Gastroesophageal sphincter (tissue), 4 donors: ENCODE results near the gene FMO2. TPM values are rescaled to one million over a fixed set of nuclear protein-coding genes. Genes with fewer than 3 reads are reported as not detected.

ENCODE experiments used
- ATAC-seq: fragments of 150-250 bp; one replicate; pipeline ENCODE4 v1.9.1; 2016; ENCODE audit warnings: mild to moderate bottlenecking, moderate library complexity
- H3K27ac ChIP-seq, 4 donors: fragments of 200-600 bp; sonication (generic) in 3 of 4; 1 replicate in 3 of 4; 2 replicates in 1 of 4; pipeline ENCODE4 v1.5.1; 2016 to 2019
- H3K27me3 ChIP-seq: fragments of 200-600 bp; sonication (generic); one replicate; pipeline ENCODE4 v1.5.1; 2019
- H3K36me3 ChIP-seq, 2 donors: fragments of 200-600 bp; sonication (generic); one replicate each; pipeline ENCODE4 v1.5.1; 2019; ENCODE audit warnings: control low read depth in 1 of 2
- H3K4me1 ChIP-seq, 3 donors: fragments of 200-600 bp; sonication (generic); 1 replicate in 2 of 3; 2 replicates in 1 of 3; pipeline ENCODE4 v1.5.1; 2016 to 2019; ENCODE audit warnings: control low read depth in 2 of 3
- H3K4me3 ChIP-seq, 2 donors: fragments of 200-600 bp; sonication (generic); one replicate each; pipeline ENCODE4 v1.5.1; 2019; ENCODE audit warnings: mild to moderate bottlenecking in 1 of 2, moderate library complexity in 1 of 2
- H3K9me3 ChIP-seq, 3 donors: fragments of 200-600 bp; sonication (generic); one replicate each; pipeline ENCODE4 v1.5.1; 2017 to 2019; ENCODE audit warnings: control low read depth in 2 of 3
- EP300 ChIP-seq: sonication (generic); formaldehyde crosslinking; IDR thresholded peaks from one replicate; pipeline ENCODE4 v1.6.1; 2017; ENCODE audit warnings: antibody characterized with exemption, mild to moderate bottlenecking
- POLR2A ChIP-seq, 2 donors: fragments of 450-650 bp; IDR thresholded peaks; one replicate each; pipeline ENCODE4 v1.6.1; 2017; ENCODE audit warnings: antibody characterized with exemption in 2 of 2, mild to moderate bottlenecking in 2 of 2, moderate library complexity in 1 of 2
- POLR2AphosphoS5 ChIP-seq: sonication (generic); formaldehyde crosslinking; IDR thresholded peaks from one replicate; pipeline ENCODE4 v1.6.1; 2017; ENCODE audit warnings: antibody characterized with exemption
- WGBS, 2 donors: methylation state at CpG; one replicate each; pipeline ENCODE4 v1.1.5; 2018; ENCODE audit warnings: low coverage in 1 of 2; 5-methylcytosine and 5-hydroxymethylcytosine counted together
- total RNA-seq, 4 donors: library from RNA; depleted of rRNA; stranded (reverse); fragments of >200 nt; gene quantifications; one replicate each; pipeline ENCODE4 v1.1.0, GENCODE V29; 2016
- TF ChIP-seq, protein P1 (sequence below), 4 experiments: fragments of 200-600 bp in 2 of 4; fragments of 450-650 bp in 2 of 4; sonication (generic) in 1 of 4; IDR thresholded peaks; one replicate each; pipeline ENCODE4 v1.5.1; 2017 to 2019; ENCODE audit warnings: antibody characterized with exemption in 4 of 4, mild to moderate bottlenecking in 2 of 4, moderate library complexity in 2 of 4

Gene FMO2
- total RNA-seq, 4 donors from 2014 or later: 33.9 to 74.1 (median 35.9) TPM

DNA sequence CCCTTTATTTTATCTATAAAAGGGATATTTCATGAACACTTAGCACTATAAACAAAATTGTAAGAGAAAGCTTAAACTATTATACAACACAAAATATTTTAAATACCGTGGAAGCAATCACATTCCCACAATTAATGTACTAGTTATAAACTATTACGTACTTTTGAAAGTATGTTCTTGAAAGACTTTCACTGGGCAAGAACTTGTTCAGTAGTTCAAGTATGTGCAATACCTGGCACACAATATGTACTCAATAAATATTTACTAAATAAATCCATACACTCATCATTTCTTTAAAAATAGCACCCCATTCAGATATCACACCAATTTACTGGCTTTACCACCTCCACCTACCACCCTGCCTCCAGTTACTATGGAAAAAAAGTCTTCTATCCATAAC, 12.6 kb upstream of the FMO2 start:
- no peak for ATAC-seq
- H3K9me3 ChIP-seq: no peaks in the 10 kb centered on the region
- no peak for TF ChIP-seq EP300
- TF ChIP-seq POLR2AphosphoS5: no peak
- TF ChIP-seq POLR2A (IDR thresholded peaks at IDR 0.05): no peak
- TF ChIP-seq, protein P1, sequence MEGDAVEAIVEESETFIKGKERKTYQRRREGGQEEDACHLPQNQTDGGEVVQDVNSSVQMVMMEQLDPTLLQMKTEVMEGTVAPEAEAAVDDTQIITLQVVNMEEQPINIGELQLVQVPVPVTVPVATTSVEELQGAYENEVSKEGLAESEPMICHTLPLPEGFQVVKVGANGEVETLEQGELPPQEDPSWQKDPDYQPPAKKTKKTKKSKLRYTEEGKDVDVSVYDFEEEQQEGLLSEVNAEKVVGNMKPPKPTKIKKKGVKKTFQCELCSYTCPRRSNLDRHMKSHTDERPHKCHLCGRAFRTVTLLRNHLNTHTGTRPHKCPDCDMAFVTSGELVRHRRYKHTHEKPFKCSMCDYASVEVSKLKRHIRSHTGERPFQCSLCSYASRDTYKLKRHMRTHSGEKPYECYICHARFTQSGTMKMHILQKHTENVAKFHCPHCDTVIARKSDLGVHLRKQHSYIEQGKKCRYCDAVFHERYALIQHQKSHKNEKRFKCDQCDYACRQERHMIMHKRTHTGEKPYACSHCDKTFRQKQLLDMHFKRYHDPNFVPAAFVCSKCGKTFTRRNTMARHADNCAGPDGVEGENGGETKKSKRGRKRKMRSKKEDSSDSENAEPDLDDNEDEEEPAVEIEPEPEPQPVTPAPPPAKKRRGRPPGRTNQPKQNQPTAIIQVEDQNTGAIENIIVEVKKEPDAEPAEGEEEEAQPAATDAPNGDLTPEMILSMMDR (IDR thresholded peaks at IDR 0.05): no peak
- no peaks in the 10 kb centered on the region for H3K36me3 ChIP-seq
- 67 to 76% methylated on average over 2 of the region's 2 CpGs for WGBS, 2 donors
- no peak overlapping the region for H3K27ac ChIP-seq
- H3K4me3 ChIP-seq: no peak overlapping the region
- H3K27me3 ChIP-seq: no peaks in the 10 kb centered on the region
- no peaks in the 10 kb centered on the region for H3K4me1 ChIP-seq

- Histone ChIP-seq H3K27me3 (no peaks in the 10 kb centered on the region), H3K4me1 (no peaks in the 10 kb centered on the region), H3K27ac (no peak overlapping the region), H3K36me3 (no peaks in the 10 kb centered on the region), H3K9me3 (no peaks in the 10 kb centered on the region), H3K4me3 (no peak overlapping the region)
- TF ChIP-seq POLR2AphosphoS5 (no peak), POLR2A (IDR thresholded peaks at IDR 0.05) (no peak), EP300 (no peak)
- TF ChIP-seq, protein P1 (IDR thresholded peaks at IDR 0.05): no peak
- no peak for ATAC-seq
- WGBS, 2 donors: 86% methylated on average over 1 of the region's 1 CpG; no CpG with 5 or more reads in 1 of the 2 donors
These were observed 12.0 kb upstream of the FMO2 start for GRCh38 chr1:171173069-171173468.

GRCh38 chr1:171174560-171175294, 10.4 kb upstream of the FMO2 start:
- Histone ChIP-seq H3K4me1 (no peaks in the 10 kb centered on the region), H3K27me3 (no peaks in the 10 kb centered on the region), H3K36me3 (no peaks in the 10 kb centered on the region), H3K9me3 (no peaks in the 10 kb centered on the region), H3K4me3 (no peak overlapping the region), H3K27ac (no peak overlapping the region)
- TF ChIP-seq EP300 (no peak), POLR2AphosphoS5 (no peak), POLR2A (IDR thresholded peaks at IDR 0.05) (no peak)
- TF ChIP-seq, protein P1 (IDR thresholded peaks at IDR 0.05): no peak
- no peak for ATAC-seq
- 69 to 100% methylated on average over 1 of the region's 1 CpG for WGBS, 2 donors

DNA sequence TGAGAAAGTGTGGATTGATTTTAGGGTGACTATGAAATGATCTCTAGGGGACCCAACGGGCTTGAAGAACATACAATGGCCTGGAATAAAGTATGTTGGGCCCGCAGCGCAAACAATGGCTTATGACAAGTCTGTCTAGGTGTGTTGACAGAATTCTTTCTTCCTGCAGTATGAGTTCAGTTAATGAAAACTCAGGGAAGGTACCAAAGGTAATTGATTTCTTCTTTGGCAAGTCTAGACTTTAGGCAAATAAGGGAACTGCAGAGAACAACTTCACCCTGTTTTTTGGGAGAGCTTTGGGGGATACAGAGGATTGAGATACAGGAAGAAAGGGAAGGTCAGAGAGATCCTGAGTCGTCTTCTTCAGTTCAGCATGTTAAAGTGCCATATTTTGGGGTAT, 7.8 kb upstream of the FMO2 start:
- no peaks in the 10 kb centered on the region for H3K9me3 ChIP-seq
- no peak overlapping the region for H3K27ac ChIP-seq
- TF ChIP-seq, protein P1 (IDR thresholded peaks at IDR 0.05): no peak
- TF ChIP-seq POLR2AphosphoS5 (no peak), POLR2A (IDR thresholded peaks at IDR 0.05) (no peak), EP300 (no peak)
- no peaks in the 10 kb centered on the region for H3K4me1 ChIP-seq
- H3K4me3 ChIP-seq: no peak overlapping the region
- 92 to 93% methylated on average over 4 of the region's 4 CpGs for WGBS, 2 donors
- no peaks in the 10 kb centered on the region for H3K27me3 ChIP-seq
- no peak for ATAC-seq
- no peaks in the 10 kb centered on the region for H3K36me3 ChIP-seq
